CD4-positive, alpha-beta memory T cell (primary cell): ENCODE measurements around the gene B4GALT1. TPM values are rescaled to one million over a fixed set of nuclear protein-coding genes. Genes with fewer than 3 reads are reported as not detected.

Experiments used
- CTCF ChIA-PET: fragments of 350-600 bp; sonication (Branson Sonifier 250); formaldehyde crosslinking; loops from one replicate; lab custom pipeline; 2021; ENCODE audit warnings: inconsistent platforms; ENCODE audit not compliant: partially characterized antibody; lab: Charles Lee
- POLR2A ChIA-PET: fragments of 350-600 bp; sonication (Branson Sonifier 250); formaldehyde crosslinking; loops from one replicate; lab custom pipeline; 2021; ENCODE audit not compliant: partially characterized antibody; lab: Charles Lee
- DNase-seq, 5 donors: peaks; one replicate each; pipeline versions ENCODE4 v3.0.0 to v3.0.0-alpha.2; 2020 to 2022; ENCODE audit warnings: mixed read lengths in 1 of 5
- H3K27ac ChIP-seq: one replicate; pipeline ENCODE4 v1.7.0; 2013; ENCODE audit warnings: low read depth, low read length
- H3K27me3 ChIP-seq: 2 replicates; pipeline ENCODE4 v1.7.0; 2013; ENCODE audit warnings: mild to moderate bottlenecking, low read length, moderate library complexity; ENCODE audit not compliant: insufficient read depth
- H3K36me3 ChIP-seq: 2 replicates; pipeline ENCODE4 v1.7.0; 2013; ENCODE audit warnings: mild to moderate bottlenecking, low read length, moderate library complexity; ENCODE audit not compliant: insufficient read depth
- H3K4me1 ChIP-seq: 2 replicates; pipeline ENCODE4 v1.7.0; 2013; ENCODE audit warnings: mild to moderate bottlenecking, low read length, moderate library complexity; ENCODE audit not compliant: insufficient read depth
- H3K4me3 ChIP-seq, 2 donors: one replicate each; pipeline ENCODE4 v1.7.0; 2013; ENCODE audit warnings: low read length in 2 of 2, mild to moderate bottlenecking in 1 of 2
- H3K9me3 ChIP-seq, 2 donors: one replicate each; pipeline ENCODE4 v1.7.0; 2013; ENCODE audit warnings: low read length in 2 of 2, control low read depth in 1 of 2; ENCODE audit not compliant: control insufficient read depth in 1 of 2
- H3K27ac Mint-ChIP-seq, 7 donors: one replicate each; pipeline ENCODE4 v1.8.0; 2020 to 2021; ENCODE audit warnings: mixed read lengths in 7 of 7, mild to moderate bottlenecking in 6 of 7, inconsistent platforms in 3 of 7, moderate library complexity in 3 of 7
- H3K27me3 Mint-ChIP-seq, 2 donors: one replicate each; pipeline ENCODE4 v1.8.0; 2020 to 2021; ENCODE audit warnings: mixed read lengths in 2 of 2
- H3K36me3 Mint-ChIP-seq, 2 donors: one replicate each; pipeline ENCODE4 v1.8.0; 2020 to 2021; ENCODE audit warnings: mixed read lengths in 2 of 2, inconsistent platforms in 1 of 2, mild to moderate bottlenecking in 1 of 2
- H3K4me1 Mint-ChIP-seq, 4 donors: one replicate each; pipeline ENCODE4 v1.8.0; 2020 to 2021; ENCODE audit warnings: mixed read lengths in 4 of 4, mild to moderate bottlenecking in 1 of 4
- H3K4me3 Mint-ChIP-seq, 8 donors: one replicate each; pipeline ENCODE4 v1.8.0; 2020 to 2021; ENCODE audit warnings: mixed read lengths in 8 of 8, mild to moderate bottlenecking in 7 of 8, moderate library complexity in 6 of 8, inconsistent platforms in 3 of 8
- H3K9me3 Mint-ChIP-seq, 8 donors: one replicate each; pipeline ENCODE4 v1.8.0; 2020 to 2021; ENCODE audit warnings: mixed read lengths in 8 of 8, mild to moderate bottlenecking in 5 of 8, inconsistent platforms in 3 of 8, moderate library complexity in 1 of 8
- intact Hi-C: fragments of 100-400 bp; cut with micrococcal nuclease; formaldehyde crosslinking; loops from one replicate; pipeline ENCODE4 v1.15.1; 2023
- polyA plus RNA-seq, 2 donors: library from polyadenylated mRNA; unstranded; fragments of 300-500 nt; fragmentation: Illumina TruSeq; gene quantifications; one replicate each; pipeline ENCODE4 v1.2.3, GENCODE V29; 2021
- total RNA-seq, 2 experiments: library from RNA; stranded (reverse); gene quantifications; one replicate each; pipeline ENCODE4 v1.2.3, GENCODE V29; 2021

Gene B4GALT1
- total and polyA plus RNA-seq, 4 experiments from 2014 or later: 16.6 to 56.0 (median 43.1) TPM

GRCh38 chr9:33170464-33171415, 3.6 kb upstream of the B4GALT1 start:
- DNase-seq: peak; percentile 32 to 44 (median 43)
- no peaks in the 10 kb centered on the region for H3K9me3 Mint-ChIP-seq
- Histone ChIP-seq H3K27me3 (no peaks in the 10 kb centered on the region), H3K4me3 (no peak overlapping the region), H3K9me3 (no peaks in the 10 kb centered on the region), H3K4me1 (peaks cover 14% of the 10 kb centered on the region), H3K36me3 (no peaks in the 10 kb centered on the region), H3K27ac (no peak overlapping the region)
- peaks cover 19 to 25% (median 24%) of the 10 kb centered on the region in 4 donors for H3K4me1 Mint-ChIP-seq
- ChIA-PET POLR2A (interaction anchor here (0.7 to 14.4 kb wide), 7 partner anchors 9 to 119 kb away, joined by 3 to 376 read pairs (median 3); partner anchors contain the start of gene NFX1), CTCF (interaction anchor here (0.7 to 4.1 kb wide), 21 partner anchors 9 to 104 kb away, joined by 3 to 25 read pairs (median 4); no protein-coding TSS in a partner anchor)
- H3K4me3 Mint-ChIP-seq: peak overlapping the region in 1 of 8 donors; percentile 27
- H3K36me3 Mint-ChIP-seq: peaks cover 0 to 4% of the 10 kb centered on the region in 2 donors
- intact Hi-C loops: loop anchor here (1.0 to 2.0 kb wide), 2 partner anchors 54 to 89 kb away; no protein-coding TSS in a partner anchor
- peak overlapping the region in 5 of 7 donors; percentile 5 to 97 (median 66) for H3K27ac Mint-ChIP-seq
- no peaks in the 10 kb centered on the region for H3K27me3 Mint-ChIP-seq

- POLR2A ChIA-PET: interaction anchor here (0.6 to 14.4 kb wide), 7 partner anchors 10 to 144 kb away, joined by 3 to 376 read pairs (median 11); partner anchors contain the start of genes DNAJA1 and SMU1
- Histone ChIP-seq H3K27me3 (no peaks in the 10 kb centered on the region), H3K27ac (peak overlapping the region; percentile 93), H3K4me1 (peaks cover 29% of the 10 kb centered on the region), H3K4me3 (no peak overlapping the region), H3K36me3 (no peaks in the 10 kb centered on the region), H3K9me3 (no peaks in the 10 kb centered on the region)
- CTCF ChIA-PET: interaction anchor here (0.7 to 4.1 kb wide), 6 partner anchors 10 to 90 kb away, joined by 3 to 25 read pairs (median 9); no protein-coding TSS in a partner anchor
- intact Hi-C loops: loop anchor here (5.0 kb wide), 3 partner anchors 37 to 1208 kb away; partner anchors contain the start of genes MYORG and NDUFB6
- Mint-ChIP-seq H3K4me1 (peaks cover 29 to 41% (median 37%) of the 10 kb centered on the region in 4 donors), H3K36me3 (peaks cover 0 to 17% of the 10 kb centered on the region in 2 donors), H3K27ac (peak overlapping the region; percentile 97 to 99 (median 99)), H3K9me3 (no peaks in the 10 kb centered on the region), H3K27me3 (no peaks in the 10 kb centered on the region), H3K4me3 (peak overlapping the region in 6 of 8 donors; percentile 0 to 89 (median 62))
- DNase-seq: no peak
Measured at GRCh38 chr9:33168941-33169544, 1.9 kb upstream of the B4GALT1 start.

GRCh38 chr9:33167972-33168461, 881 bp upstream of the B4GALT1 start:
- no peaks in the 10 kb centered on the region for H3K9me3 Mint-ChIP-seq
- H3K27ac ChIP-seq: peak overlapping the region; percentile 93
- ChIA-PET POLR2A (interaction anchor here (1.0 to 14.4 kb wide), 19 partner anchors 8 to 306 kb away, joined by 3 to 376 read pairs (median 7); partner anchors contain the start of genes DNAJA1, NFX1, NOL6 and SMU1), CTCF (interaction anchor here (0.9 to 3.5 kb wide), 10 partner anchors 9 to 92 kb away, joined by 3 to 11 read pairs (median 7); no protein-coding TSS in a partner anchor)
- no peaks in the 10 kb centered on the region for H3K27me3 ChIP-seq
- H3K36me3 ChIP-seq: no peaks in the 10 kb centered on the region
- DNase-seq: peak in 2 of 5 donors; percentile 31 to 53
- peak overlapping the region; percentile 97 to 99 (median 99) for H3K27ac Mint-ChIP-seq
- intact Hi-C loops: loop anchor here (1.0 to 5.0 kb wide), 10 partner anchors 9 to 1209 kb away; partner anchors contain the start of genes APTX, BAG1, DNAJA1 and MYORG
- H3K4me1 Mint-ChIP-seq: peaks cover 36 to 51% (median 47%) of the 10 kb centered on the region in 4 donors
- H3K4me3 Mint-ChIP-seq: peak overlapping the region; percentile 37 to 90 (median 88)
- H3K9me3 ChIP-seq: no peaks in the 10 kb centered on the region
- peak overlapping the region in 1 of 2 donors; percentile 56 for H3K4me3 ChIP-seq
- no peaks in the 10 kb centered on the region for H3K27me3 Mint-ChIP-seq
- peaks cover 0 to 17% of the 10 kb centered on the region in 2 donors for H3K36me3 Mint-ChIP-seq
- H3K4me1 ChIP-seq: peaks cover 40% of the 10 kb centered on the region

GRCh38 chr9:33166231-33167083, 679 bp downstream of the B4GALT1 start:
- CTCF ChIA-PET: interaction anchor here (0.7 to 3.5 kb wide), 10 partner anchors 8 to 86 kb away, joined by 3 to 9 read pairs (median 4); no protein-coding TSS in a partner anchor
- peaks cover 50 to 67% (median 62%) of the 10 kb centered on the region in 4 donors for H3K4me1 Mint-ChIP-seq
- peak in 1 of 5 donors; percentile 46 for DNase-seq

GRCh38 chr9:33165263-33166151, 1.6 kb downstream of the B4GALT1 start:
- no peaks in the 10 kb centered on the region for H3K9me3 ChIP-seq
- peak overlapping the region; percentile 53 to 99 for H3K4me3 ChIP-seq
- H3K27me3 ChIP-seq: no peaks in the 10 kb centered on the region
- peaks cover 0 to 2% (median 0%) of the 10 kb centered on the region in 8 donors for H3K9me3 Mint-ChIP-seq
- H3K4me1 ChIP-seq: peaks cover 65% of the 10 kb centered on the region
- peak in 4 of 5 donors; percentile 44 to 70 (median 50) for DNase-seq
- H3K27ac Mint-ChIP-seq: peak overlapping the region; percentile 95 to 99 (median 97)
- H3K36me3 ChIP-seq: no peaks in the 10 kb centered on the region
- H3K4me3 Mint-ChIP-seq: peak overlapping the region; percentile 90 to 95 (median 92)
- H3K4me1 Mint-ChIP-seq: peaks cover 57 to 76% (median 67%) of the 10 kb centered on the region in 4 donors
- POLR2A ChIA-PET: interaction anchor here (0.7 to 14.4 kb wide), 6 partner anchors 8 to 140 kb away, joined by 4 to 376 read pairs (median 19); partner anchors contain the start of genes BAG1, CHMP5, DNAJA1 and SMU1
- H3K36me3 Mint-ChIP-seq: peaks cover 0 to 20% of the 10 kb centered on the region in 2 donors
- CTCF ChIA-PET: interaction anchor here (1.0 to 1.2 kb wide), 2 partner anchors 24 to 85 kb away, joined by 3 to 4 read pairs; no protein-coding TSS in a partner anchor
- intact Hi-C loops: loop anchor here (5.0 kb wide), 3 partner anchors 33 to 1212 kb away; partner anchors contain the start of genes MYORG and NDUFB6
- H3K27me3 Mint-ChIP-seq: no peaks in the 10 kb centered on the region
- H3K27ac ChIP-seq: peak overlapping the region; percentile 93

More at GRCh38 chr9:33166231-33167083, 679 bp downstream of the B4GALT1 start:
- H3K27ac Mint-ChIP-seq: peak overlapping the region; percentile 95 to 99 (median 97)
- H3K27me3 ChIP-seq: no peaks in the 10 kb centered on the region
- peak overlapping the region; percentile 93 for H3K27ac ChIP-seq
- H3K9me3 ChIP-seq: no peaks in the 10 kb centered on the region
- intact Hi-C loops: loop anchor here (1.0 to 5.0 kb wide), 10 partner anchors 7 to 1211 kb away; partner anchors contain the start of genes APTX, BAG1, DNAJA1 and MYORG
- POLR2A ChIA-PET: interaction anchor here (0.6 to 14.4 kb wide), 23 partner anchors 8 to 307 kb away, joined by 3 to 376 read pairs (median 7); partner anchors contain the start of genes AQP3, BAG1, CHMP5 and DNAJA1
- H3K4me3 ChIP-seq: peak overlapping the region; percentile 53 to 99
- H3K4me1 ChIP-seq: peaks cover 55% of the 10 kb centered on the region
- H3K36me3 Mint-ChIP-seq: peaks cover 0 to 17% of the 10 kb centered on the region in 2 donors
- H3K27me3 Mint-ChIP-seq: no peaks in the 10 kb centered on the region
- H3K36me3 ChIP-seq: no peaks in the 10 kb centered on the region
- H3K4me3 Mint-ChIP-seq: peak overlapping the region; percentile 90 to 95 (median 92)
- H3K9me3 Mint-ChIP-seq: no peaks in the 10 kb centered on the region
